HepG2 (cell line): ENCODE results near the gene RBM34. TPM values are rescaled to one million over a fixed set of nuclear protein-coding genes. Genes with fewer than 3 reads are reported as not detected.
A peak's percentile ranks its signal among the peaks of the same experiment; 100 is the strongest.
"Not testable (repeated sequence)": the region's sequence is repeated elsewhere in the genome, so short reads cannot be mapped to it uniquely, and the experiment has no call there.

Source experiments
- GFI1 ChIP-seq: sonication (generic); formaldehyde crosslinking; IDR thresholded peaks from 2 replicates; pipeline ENCODE4 v1.5.0; 2020; ENCODE audit warnings: missing genetic modification reagents, mild to moderate bottlenecking, borderline replicate concordance
- HDAC2 ChIP-seq: sonication (generic); formaldehyde crosslinking; IDR thresholded peaks from 2 replicates; pipeline ENCODE4 v1.4.0; 2020; ENCODE audit warnings: missing genetic modification reagents
- HMG20A ChIP-seq: IDR thresholded peaks from 2 replicates; pipeline ENCODE4 v1.6.1; 2016; ENCODE audit warnings: borderline replicate concordance
- HNF4G ChIP-seq, 2 experiments: sonication (generic) in 1 of 2; formaldehyde crosslinking in 1 of 2; IDR thresholded peaks; 2 replicates each; pipeline versions ENCODE4 v1.4.0 to v1.6.1; 2011 to 2020; ENCODE audit warnings: borderline replicate concordance in 2 of 2, low read depth in 2 of 2, mild to moderate bottlenecking in 2 of 2, low read length in 1 of 2, missing genetic modification reagents in 1 of 2, moderate library complexity in 1 of 2
- HNRNPL ChIP-seq: fragments of 200-400 bp; formaldehyde crosslinking; IDR thresholded peaks from 2 replicates; pipeline ENCODE4 v1.6.1; 2017; ENCODE audit warnings: mild to moderate bottlenecking, low read depth, low read length
- KDM1A ChIP-seq: IDR thresholded peaks from 2 replicates; pipeline ENCODE4 v1.6.1; 2016; ENCODE audit warnings: missing compliant biosample characterization
- MED1 ChIP-seq: sonication (generic); formaldehyde crosslinking; IDR thresholded peaks from 2 replicates; pipeline ENCODE4 v1.4.0; 2020; ENCODE audit warnings: missing genetic modification reagents
- NCOA2 ChIP-seq: sonication (generic); formaldehyde crosslinking; IDR thresholded peaks from 2 replicates; pipeline ENCODE4 v1.8.0; 2022; ENCODE audit warnings: inconsistent platforms
- RARA ChIP-seq: IDR thresholded peaks from 2 replicates; pipeline ENCODE4 v1.6.1; 2016; ENCODE audit warnings: missing genetic modification reagents, missing compliant biosample characterization
- SOX13 ChIP-seq, 3 experiments: fragments of 450-650 bp in 1 of 3; sonication (generic) in 1 of 3; formaldehyde crosslinking in 1 of 3; IDR thresholded peaks in 2 of 3; conservative IDR thresholded peaks in 1 of 3; 2 replicates each; pipeline versions ENCODE4 v1.5.0 to v1.6.1; 2016 to 2020; ENCODE audit warnings: antibody characterized with exemption in 1 of 3, mild to moderate bottlenecking in 1 of 3, missing compliant biosample characterization in 1 of 3, missing genetic modification reagents in 1 of 3, moderate library complexity in 1 of 3
- TCF7 ChIP-seq: sonication (generic); IDR thresholded peaks from 2 replicates; pipeline ENCODE4 v1.6.1; 2016; ENCODE audit warnings: antibody characterized with exemption, low read depth
- TP53 ChIP-seq: sonication (generic); formaldehyde crosslinking; conservative IDR thresholded peaks from 2 replicates; pipeline ENCODE4 v1.4.0; 2020; ENCODE audit warnings: missing genetic modification reagents
- ZBTB38 ChIP-seq: sonication (generic); formaldehyde crosslinking; IDR thresholded peaks from 2 replicates; pipeline ENCODE4 v1.5.1; 2020; ENCODE audit warnings: mild to moderate bottlenecking, missing genetic modification reagents
- ZBTB7B ChIP-seq: sonication (generic); formaldehyde crosslinking; IDR thresholded peaks from 2 replicates; pipeline ENCODE4 v1.4.0; 2020; ENCODE audit warnings: missing genetic modification reagents
- ZMYM2 ChIP-seq: sonication (generic); formaldehyde crosslinking; IDR thresholded peaks from 2 replicates; pipeline ENCODE4 v1.8.0; 2022; ENCODE audit warnings: mild to moderate bottlenecking, missing genetic modification reagents
- polyA plus RNA-seq, 8 experiments: library from polyadenylated mRNA; depleted of rRNA in 3 of 8; stranded (reverse) in 7 of 8; unstranded in 1 of 8; fragments of >200 nt; fragmentation: Illumina TruSeq in 4 of 8; extraction: Trizol in 4 of 8; gene quantifications; 2 replicates each; pipeline versions ENCODE4 v1.2.1 to v1.2.3, GENCODE V29; 2011 to 2016; ENCODE audit warnings: low read depth in 4 of 8, missing spikeins in 1 of 8, mixed read lengths in 1 of 8; ENCODE audit not compliant: insufficient read depth in 1 of 8
- total RNA-seq, 5 experiments: library from RNA; depleted of rRNA; stranded (reverse); fragments of >200 nt; fragmentation: Illumina TruSeq; extraction: Trizol; gene quantifications; 2 replicates each; pipeline ENCODE4 v1.2.3, GENCODE V29; 2016; ENCODE audit warnings: low read depth in 1 of 5
- TF ChIP-seq, protein P1 (sequence below): sonication (generic); formaldehyde crosslinking; IDR thresholded peaks from 2 replicates; pipeline ENCODE4 v1.4.0; 2020; ENCODE audit warnings: missing genetic modification reagents, borderline replicate concordance
- TF ChIP-seq, protein P2 (sequence below): IDR thresholded peaks from 2 replicates; pipeline ENCODE4 v1.6.1; 2016; ENCODE audit warnings: low read depth, borderline replicate concordance
- TF ChIP-seq, protein P3 (sequence below): sonication (generic); formaldehyde crosslinking; IDR thresholded peaks from 2 replicates; pipeline ENCODE4 v1.5.0; 2020; ENCODE audit warnings: mild to moderate bottlenecking, missing genetic modification reagents
- TF ChIP-seq, protein P4 (sequence below): sonication (generic); formaldehyde crosslinking; IDR thresholded peaks from 2 replicates; pipeline ENCODE4 v1.4.0; 2020; ENCODE audit warnings: missing genetic modification reagents, mild to moderate bottlenecking, borderline replicate concordance
- TF ChIP-seq, protein P5 (sequence below): IDR thresholded peaks from 2 replicates; pipeline ENCODE4 v1.6.1; 2016; ENCODE audit warnings: missing genetic modification reagents, missing compliant biosample characterization

RBM34 gene
- total and polyA plus RNA-seq, 2 of the 13 experiments (the other 11 are each of a cell fraction or from before 2014, with no cell fraction given) = 34.7 to 73.0 TPM

DNA sequence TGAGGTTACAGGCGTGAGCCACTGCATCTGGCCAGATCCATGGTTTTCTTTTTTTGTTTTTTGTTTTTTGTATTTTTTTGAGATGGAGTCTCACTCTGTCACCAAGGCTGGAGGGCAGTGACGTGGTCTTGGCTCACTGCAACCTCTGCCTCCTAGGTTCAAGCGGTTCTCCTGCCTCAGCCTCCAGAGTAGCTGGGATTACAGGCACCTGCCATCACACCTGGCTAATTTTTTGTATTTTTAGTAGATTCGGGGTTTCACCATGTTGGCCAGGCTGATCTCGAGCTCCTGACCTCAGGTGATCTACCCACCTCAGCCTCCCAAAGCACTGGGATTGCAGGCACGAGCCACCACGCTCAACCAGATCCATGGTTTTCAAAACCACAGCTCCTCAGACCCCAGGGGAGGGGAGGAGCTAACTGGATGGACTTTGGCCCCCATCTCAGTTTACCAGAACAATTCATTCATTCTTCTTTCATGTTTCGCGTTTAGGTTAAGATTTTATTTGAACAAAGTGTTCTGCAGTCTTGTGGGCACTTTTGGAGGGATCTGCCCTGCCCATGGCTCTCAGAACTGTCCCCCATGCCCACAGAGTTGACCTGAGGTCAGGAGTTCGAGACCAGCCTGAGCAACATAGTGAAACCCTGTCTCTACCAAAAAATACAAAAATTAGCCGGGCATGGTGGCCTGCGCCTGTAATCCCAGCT, 75.5 kb downstream of the RBM34 start (continued):
- TF ChIP-seq HNF4G (IDR thresholded peaks at IDR 0.05; ENCODE audit: borderline replicate concordance, low read depth, low read length) (peak; percentile 46; the same call in 1 of the 2 replicates), RARA (CRISPR knock-in tag) (0 out of 2 replicates have a peak, but pooled peaks have one; percentile 30), SOX13 (CRISPR knock-in tag; conservative IDR thresholded peaks at IDR 0.05 in 1 of 2, IDR thresholded peaks at IDR 0.05 in 1 of 2) (peak in 1 of 2 experiments; percentile 66; a peak in 1 of 4 replicates), ZBTB38 (CRISPR knock-in tag) (peak; percentile 43; the same call in 1 of the 2 replicates), ZBTB7B (CRISPR knock-in tag) (0 out of 2 replicates have a peak, but pooled peaks have one; percentile 22), GFI1 (peak; percentile 44; the same call in 1 of the 2 replicates), NCOA2 (0 out of 2 replicates have a peak, but pooled peaks have one; percentile 18), HNRNPL (peak; percentile 77; the same call in 1 of the 2 replicates), MED1 (peak; percentile 47; the same call in 1 of the 2 replicates), KDM1A (peak; percentile 78; the same call in 1 of the 2 replicates), HDAC2 (0 out of 2 replicates have a peak, but pooled peaks have one; percentile 11), TP53 (CRISPR knock-in tag) (0 out of 2 replicates have a peak, but pooled peaks have one; percentile 31), TCF7 (peak; percentile 29; the same call in 1 of the 2 replicates), ZMYM2 (peak; percentile 78), HMG20A (peak; percentile 14; the same call in 1 of the 2 replicates)
- not testable (repeated sequence) for TF ChIP-seq HNF4G (CRISPR knock-in tag; IDR thresholded peaks at IDR 0.05; ENCODE audit: borderline replicate concordance, low read depth); SOX13 (IDR thresholded peaks at IDR 0.05)
- TF ChIP-seq, protein P1, sequence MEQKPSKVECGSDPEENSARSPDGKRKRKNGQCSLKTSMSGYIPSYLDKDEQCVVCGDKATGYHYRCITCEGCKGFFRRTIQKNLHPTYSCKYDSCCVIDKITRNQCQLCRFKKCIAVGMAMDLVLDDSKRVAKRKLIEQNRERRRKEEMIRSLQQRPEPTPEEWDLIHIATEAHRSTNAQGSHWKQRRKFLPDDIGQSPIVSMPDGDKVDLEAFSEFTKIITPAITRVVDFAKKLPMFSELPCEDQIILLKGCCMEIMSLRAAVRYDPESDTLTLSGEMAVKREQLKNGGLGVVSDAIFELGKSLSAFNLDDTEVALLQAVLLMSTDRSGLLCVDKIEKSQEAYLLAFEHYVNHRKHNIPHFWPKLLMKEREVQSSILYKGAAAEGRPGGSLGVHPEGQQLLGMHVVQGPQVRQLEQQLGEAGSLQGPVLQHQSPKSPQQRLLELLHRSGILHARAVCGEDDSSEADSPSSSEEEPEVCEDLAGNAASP (CRISPR knock-in tag) = peak; percentile 56
- TF ChIP-seq, protein P2, sequence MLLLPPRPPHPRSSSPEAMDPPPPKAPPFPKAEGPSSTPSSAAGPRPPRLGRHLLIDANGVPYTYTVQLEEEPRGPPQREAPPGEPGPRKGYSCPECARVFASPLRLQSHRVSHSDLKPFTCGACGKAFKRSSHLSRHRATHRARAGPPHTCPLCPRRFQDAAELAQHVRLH (CRISPR knock-in tag) = peak; percentile 28; the same call in 1 of the 2 replicates
- TF ChIP-seq, protein P3, sequence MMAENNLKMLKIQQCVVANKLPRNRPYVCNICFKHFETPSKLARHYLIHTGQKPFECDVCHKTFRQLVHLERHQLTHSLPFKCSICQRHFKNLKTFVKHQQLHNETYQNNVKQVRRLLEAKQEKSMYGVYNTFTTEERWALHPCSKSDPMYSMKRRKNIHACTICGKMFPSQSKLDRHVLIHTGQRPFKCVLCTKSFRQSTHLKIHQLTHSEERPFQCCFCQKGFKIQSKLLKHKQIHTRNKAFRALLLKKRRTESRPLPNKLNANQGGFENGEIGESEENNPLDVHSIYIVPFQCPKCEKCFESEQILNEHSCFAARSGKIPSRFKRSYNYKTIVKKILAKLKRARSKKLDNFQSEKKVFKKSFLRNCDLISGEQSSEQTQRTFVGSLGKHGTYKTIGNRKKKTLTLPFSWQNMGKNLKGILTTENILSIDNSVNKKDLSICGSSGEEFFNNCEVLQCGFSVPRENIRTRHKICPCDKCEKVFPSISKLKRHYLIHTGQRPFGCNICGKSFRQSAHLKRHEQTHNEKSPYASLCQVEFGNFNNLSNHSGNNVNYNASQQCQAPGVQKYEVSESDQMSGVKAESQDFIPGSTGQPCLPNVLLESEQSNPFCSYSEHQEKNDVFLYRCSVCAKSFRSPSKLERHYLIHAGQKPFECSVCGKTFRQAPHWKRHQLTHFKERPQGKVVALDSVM (CRISPR knock-in tag) = peak; percentile 71
- TF ChIP-seq, protein P4, sequence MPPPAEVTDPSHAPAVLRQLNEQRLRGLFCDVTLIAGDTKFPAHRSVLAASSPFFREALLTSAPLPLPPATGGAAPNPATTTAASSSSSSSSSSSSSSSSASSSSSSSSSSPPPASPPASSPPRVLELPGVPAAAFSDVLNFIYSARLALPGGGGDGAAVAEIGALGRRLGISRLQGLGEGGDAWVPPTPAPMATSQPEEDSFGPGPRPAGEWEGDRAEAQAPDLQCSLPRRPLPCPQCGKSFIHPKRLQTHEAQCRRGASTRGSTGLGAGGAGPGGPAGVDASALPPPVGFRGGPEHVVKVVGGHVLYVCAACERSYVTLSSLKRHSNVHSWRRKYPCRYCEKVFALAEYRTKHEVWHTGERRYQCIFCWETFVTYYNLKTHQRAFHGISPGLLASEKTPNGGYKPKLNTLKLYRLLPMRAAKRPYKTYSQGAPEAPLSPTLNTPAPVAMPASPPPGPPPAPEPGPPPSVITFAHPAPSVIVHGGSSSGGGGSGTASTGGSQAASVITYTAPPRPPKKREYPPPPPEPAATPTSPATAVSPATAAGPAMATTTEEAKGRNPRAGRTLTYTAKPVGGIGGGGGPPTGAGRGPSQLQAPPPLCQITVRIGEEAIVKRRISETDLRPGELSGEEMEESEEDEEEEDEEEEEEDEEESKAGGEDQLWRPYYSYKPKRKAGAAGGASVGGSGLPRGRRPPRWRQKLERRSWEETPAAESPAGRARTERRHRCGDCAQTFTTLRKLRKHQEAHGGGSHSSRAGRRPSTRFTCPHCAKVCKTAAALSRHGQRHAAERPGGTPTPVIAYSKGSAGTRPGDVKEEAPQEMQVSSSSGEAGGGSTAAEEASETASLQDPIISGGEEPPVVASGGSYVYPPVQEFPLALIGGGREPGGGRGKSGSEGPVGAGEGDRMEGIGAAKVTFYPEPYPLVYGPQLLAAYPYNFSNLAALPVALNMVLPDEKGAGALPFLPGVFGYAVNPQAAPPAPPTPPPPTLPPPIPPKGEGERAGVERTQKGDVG (CRISPR knock-in tag) = 0 out of 2 replicates have a peak, but pooled peaks have one; percentile 73
- TF ChIP-seq, protein P5, sequence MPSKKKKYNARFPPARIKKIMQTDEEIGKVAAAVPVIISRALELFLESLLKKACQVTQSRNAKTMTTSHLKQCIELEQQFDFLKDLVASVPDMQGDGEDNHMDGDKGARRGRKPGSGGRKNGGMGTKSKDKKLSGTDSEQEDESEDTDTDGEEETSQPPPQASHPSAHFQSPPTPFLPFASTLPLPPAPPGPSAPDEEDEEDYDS (CRISPR knock-in tag) = peak; percentile 21; the same call in 1 of the 2 replicates
